Nephron (organoid): ENCODE measurements around the gene DYTN.

Experiments used
- H3K27ac Mint-ChIP-seq, 3 experiments: 2 replicates each; pipeline ENCODE4 v1.8.0; 2020; ENCODE audit warnings: mixed read lengths in 3 of 3, mild to moderate bottlenecking in 2 of 3, moderate library complexity in 1 of 3
- H3K27me3 Mint-ChIP-seq: 2 replicates; pipeline ENCODE4 v1.8.0; 2021; ENCODE audit warnings: low read depth, mild to moderate bottlenecking, moderate library complexity, mixed read lengths
- H3K36me3 Mint-ChIP-seq: 2 replicates; pipeline ENCODE4 v1.8.0; 2020; ENCODE audit warnings: low read depth, mixed read lengths
- H3K4me1 Mint-ChIP-seq: 2 replicates; pipeline ENCODE4 v1.8.0; 2020; ENCODE audit warnings: mixed read lengths
- H3K4me3 Mint-ChIP-seq, 3 experiments: 2 replicates each; pipeline ENCODE4 v1.8.0; 2020; ENCODE audit warnings: mild to moderate bottlenecking in 3 of 3, mixed read lengths in 3 of 3, moderate library complexity in 2 of 3
- H3K9me3 Mint-ChIP-seq: 2 replicates; pipeline ENCODE4 v1.8.0; 2020; ENCODE audit warnings: mixed read lengths
- TF ChIP-seq, protein P1 (sequence below), 3 experiments: fragments of 200-600 bp; sonication (generic); IDR thresholded peaks; one replicate each; pipeline ENCODE4 v1.5.0; 2021; ENCODE audit warnings: antibody characterized with exemption in 3 of 3; ENCODE audit not compliant: unreplicated experiment in 3 of 3

The DYTN gene

GRCh38 chr2:206693399-206694137 lies 24.6 kb downstream of the DYTN start:
- TF ChIP-seq, protein P1, sequence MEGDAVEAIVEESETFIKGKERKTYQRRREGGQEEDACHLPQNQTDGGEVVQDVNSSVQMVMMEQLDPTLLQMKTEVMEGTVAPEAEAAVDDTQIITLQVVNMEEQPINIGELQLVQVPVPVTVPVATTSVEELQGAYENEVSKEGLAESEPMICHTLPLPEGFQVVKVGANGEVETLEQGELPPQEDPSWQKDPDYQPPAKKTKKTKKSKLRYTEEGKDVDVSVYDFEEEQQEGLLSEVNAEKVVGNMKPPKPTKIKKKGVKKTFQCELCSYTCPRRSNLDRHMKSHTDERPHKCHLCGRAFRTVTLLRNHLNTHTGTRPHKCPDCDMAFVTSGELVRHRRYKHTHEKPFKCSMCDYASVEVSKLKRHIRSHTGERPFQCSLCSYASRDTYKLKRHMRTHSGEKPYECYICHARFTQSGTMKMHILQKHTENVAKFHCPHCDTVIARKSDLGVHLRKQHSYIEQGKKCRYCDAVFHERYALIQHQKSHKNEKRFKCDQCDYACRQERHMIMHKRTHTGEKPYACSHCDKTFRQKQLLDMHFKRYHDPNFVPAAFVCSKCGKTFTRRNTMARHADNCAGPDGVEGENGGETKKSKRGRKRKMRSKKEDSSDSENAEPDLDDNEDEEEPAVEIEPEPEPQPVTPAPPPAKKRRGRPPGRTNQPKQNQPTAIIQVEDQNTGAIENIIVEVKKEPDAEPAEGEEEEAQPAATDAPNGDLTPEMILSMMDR (IDR thresholded peaks at IDR 0.05; ENCODE audit: unreplicated experiment in 3 of 3): peak; percentile 62 to 68 (median 64)
- no peaks in the 10 kb centered on the region for H3K4me1 Mint-ChIP-seq
- no peak overlapping the region for H3K27ac Mint-ChIP-seq
- H3K27me3 Mint-ChIP-seq: peaks cover 11% of the 10 kb centered on the region
- no peak overlapping the region for H3K4me3 Mint-ChIP-seq
- no peaks in the 10 kb centered on the region for H3K9me3 Mint-ChIP-seq
- no peaks in the 10 kb centered on the region for H3K36me3 Mint-ChIP-seq

- Mint-ChIP-seq H3K27me3 (peaks cover 11% of the 10 kb centered on the region), H3K4me1 (no peaks in the 10 kb centered on the region), H3K9me3 (no peaks in the 10 kb centered on the region), H3K4me3 (no peak overlapping the region), H3K36me3 (no peaks in the 10 kb centered on the region), H3K27ac (no peak overlapping the region)
- TF ChIP-seq, protein P1 (IDR thresholded peaks at IDR 0.05; ENCODE audit: unreplicated experiment in 3 of 3): no peak
These were observed 25.2 kb downstream of the DYTN start for GRCh38 chr2:206692971-206693370.

- Mint-ChIP-seq H3K27ac (no peak overlapping the region), H3K4me1 (no peaks in the 10 kb centered on the region), H3K4me3 (no peak overlapping the region), H3K9me3 (no peaks in the 10 kb centered on the region), H3K27me3 (peaks cover 7% of the 10 kb centered on the region), H3K36me3 (no peaks in the 10 kb centered on the region)
- TF ChIP-seq, protein P1 (IDR thresholded peaks at IDR 0.05; ENCODE audit: unreplicated experiment in 3 of 3): no peak
These were observed 29.2 kb downstream of the DYTN start for GRCh38 chr2:206688990-206689389.

GRCh38 chr2:206688453-206688852 lies 29.7 kb downstream of the DYTN start:
- Mint-ChIP-seq H3K4me3 (no peak overlapping the region), H3K36me3 (no peaks in the 10 kb centered on the region), H3K27ac (no peak overlapping the region), H3K4me1 (no peaks in the 10 kb centered on the region), H3K27me3 (peaks cover 10% of the 10 kb centered on the region), H3K9me3 (no peaks in the 10 kb centered on the region)
- TF ChIP-seq, protein P1 (IDR thresholded peaks at IDR 0.05; ENCODE audit: unreplicated experiment in 3 of 3): no peak

DNA sequence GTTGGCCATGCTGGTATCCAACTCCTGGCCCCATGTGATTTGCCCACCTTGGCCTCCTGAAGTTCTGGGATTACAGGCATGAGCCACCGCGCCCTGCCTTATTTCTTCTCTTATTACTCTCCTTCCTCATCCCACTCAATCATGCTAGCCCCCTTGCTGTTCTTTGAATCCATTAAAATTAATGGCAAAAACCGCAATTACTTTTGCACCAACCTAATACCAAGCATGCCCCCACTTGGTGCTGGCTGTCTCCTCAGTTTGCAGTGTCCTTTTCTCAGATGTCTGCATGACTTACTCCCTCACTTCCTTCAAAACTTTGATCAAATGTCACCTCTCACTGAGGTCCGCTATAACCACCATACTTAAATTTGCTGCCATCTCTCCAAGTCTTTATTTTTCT lies 34.6 kb downstream of the DYTN start:
- peaks cover 8% of the 10 kb centered on the region for H3K27me3 Mint-ChIP-seq
- H3K4me3 Mint-ChIP-seq: no peak overlapping the region
- no peaks in the 10 kb centered on the region for H3K4me1 Mint-ChIP-seq
- no peaks in the 10 kb centered on the region for H3K9me3 Mint-ChIP-seq
- H3K36me3 Mint-ChIP-seq: no peaks in the 10 kb centered on the region
- no peak overlapping the region for H3K27ac Mint-ChIP-seq
- TF ChIP-seq, protein P1 (IDR thresholded peaks at IDR 0.05; ENCODE audit: unreplicated experiment in 3 of 3): no peak
